Measurements from ENCODE around the gene EDA2R.

- TF ChIP-seq POLR2AphosphoS5 (IDR thresholded peaks at IDR 0.05) (no peak), CTCF (IDR thresholded peaks at IDR 0.05) (no peak)
Observed at GRCh38 chrX:66674506-66674905, 35.6 kb upstream of the EDA2R start.
